HAP-1 (cell line): ENCODE measurements around the gene CTPS2.
"Not testable (repeated sequence)": the region's sequence is repeated elsewhere in the genome, so short reads cannot be mapped to it uniquely, and the experiment has no call there.

Source experiments
- DNase-seq, 2 experiments: peaks; one replicate each; pipeline ENCODE4 v3.0.0-alpha.2; 2016 to 2020; ENCODE audit warnings: low spot score in 2 of 2
- H3K27me3 ChIP-seq: fragments of 250-450 bp; sonication (Bioruptor Pico); 2 replicates; pipeline ENCODE4 v1.5.1; 2020; ENCODE audit warnings: low read depth, mild to moderate bottlenecking, moderate library complexity
- H3K36me3 ChIP-seq: fragments of 250-450 bp; sonication (Bioruptor Pico); replicated peaks from 2 replicates; pipeline ENCODE4 v1.5.1; 2020; ENCODE audit warnings: mild to moderate bottlenecking
- H3K4me1 ChIP-seq: fragments of 250-450 bp; sonication (Bioruptor Pico); 2 replicates; pipeline ENCODE4 v1.5.1; 2020; ENCODE audit warnings: mild to moderate bottlenecking
- H3K4me3 ChIP-seq: fragments of 250-450 bp; sonication (Bioruptor Pico); 2 replicates; pipeline ENCODE4 v1.5.1; 2020; ENCODE audit warnings: mild to moderate bottlenecking, moderate library complexity
- H3K9me3 ChIP-seq: fragments of 250-450 bp; sonication (Bioruptor Pico); 2 replicates; pipeline ENCODE4 v1.5.1; 2020; ENCODE audit warnings: mild to moderate bottlenecking, moderate library complexity
- in situ Hi-C: fragments of 300-500 bp; cut with MboI; formaldehyde crosslinking; loops from 3 replicates; pipeline ENCODE4 v1.14.3; 2020; ENCODE audit warnings: low sequenced_read_pairs, inconsistent platforms, mixed read lengths

The CTPS2 gene

DNA sequence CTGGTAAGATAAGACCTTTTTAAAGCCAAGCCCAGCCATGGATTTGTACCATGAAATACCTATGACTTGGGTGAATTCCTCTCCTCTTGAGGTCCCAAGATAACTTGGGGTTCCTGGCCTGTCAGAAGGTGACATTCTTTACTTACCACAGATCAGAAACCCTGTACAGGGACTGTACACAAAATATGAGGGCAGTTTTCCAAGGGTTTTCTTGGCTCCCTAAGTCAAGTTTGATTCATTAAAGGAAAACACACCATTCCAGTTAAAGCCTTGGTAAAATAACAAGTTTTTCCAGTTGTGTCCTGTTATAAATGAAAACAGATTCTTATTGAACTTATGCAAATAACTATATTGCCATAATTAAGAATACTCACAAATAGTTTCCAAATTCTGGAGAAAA is 15.2 kb upstream of the CTPS2 start:
- no peaks in the 10 kb centered on the region for H3K27me3 ChIP-seq
- no peak for DNase-seq
- H3K36me3 ChIP-seq = no peaks in the 10 kb centered on the region
- in situ Hi-C loops = no loop called here
- peaks cover 6% of the 10 kb centered on the region; the same call in 1 of the 2 replicates for H3K9me3 ChIP-seq
- H3K4me1 ChIP-seq = peaks cover 6% of the 10 kb centered on the region; the same call in 1 of the 2 replicates
- no peak overlapping the region for H3K4me3 ChIP-seq

DNA sequence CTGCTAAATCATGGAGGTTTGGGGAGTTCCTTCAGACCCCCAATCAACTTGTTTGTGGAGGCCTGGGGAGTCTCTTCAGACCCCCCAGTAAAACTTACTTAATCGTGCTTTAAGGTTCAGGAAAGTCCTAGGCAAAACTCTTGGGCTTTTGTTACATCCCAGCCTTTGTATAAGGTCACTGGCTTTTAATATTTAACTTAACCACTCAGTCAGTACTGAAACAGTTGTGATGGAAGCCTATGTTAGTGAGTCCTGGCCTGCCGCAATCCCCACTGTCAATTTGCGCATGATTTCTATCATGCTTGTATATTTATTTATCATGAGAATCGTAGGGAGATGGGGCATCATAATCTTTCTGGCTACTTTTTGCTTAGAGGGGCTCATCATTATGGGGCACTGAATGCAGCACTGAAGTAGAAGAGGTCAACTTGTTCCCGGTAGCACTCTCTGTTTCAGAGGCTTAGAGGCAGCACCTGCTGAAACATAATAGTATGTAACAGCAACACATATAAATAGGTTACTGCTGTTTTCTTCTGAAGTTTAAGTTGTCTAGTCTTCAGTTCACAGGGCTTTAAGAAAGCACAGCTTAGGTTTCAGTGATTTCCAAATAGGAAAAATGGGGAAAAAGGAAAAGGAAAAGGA is 14.0 kb upstream of the CTPS2 start:
- in situ Hi-C loops, H3K36me3 ChIP-seq, H3K27me3 ChIP-seq, H3K4me3 ChIP-seq, H3K4me1 ChIP-seq, H3K9me3 ChIP-seq, DNase-seq: not testable (repeated sequence)

DNA sequence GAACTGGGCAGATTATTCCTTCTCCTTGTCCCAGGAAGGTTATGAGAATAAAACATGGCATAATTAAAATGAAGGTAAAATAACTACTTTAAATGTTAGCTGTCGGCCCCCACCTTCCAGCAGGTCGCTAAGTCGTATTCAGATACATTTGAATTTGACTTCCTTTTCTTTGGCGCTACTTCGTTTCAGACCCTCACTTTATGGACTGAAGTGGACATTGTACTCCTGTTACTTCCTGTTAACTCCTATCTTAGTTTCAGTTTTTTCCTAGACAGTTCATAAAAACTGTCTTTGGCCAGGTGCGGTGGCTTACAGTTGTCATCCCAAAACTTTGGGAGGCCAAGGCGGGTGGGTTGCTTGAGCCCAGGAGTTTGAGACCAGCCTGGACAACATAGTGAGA is 12.6 kb upstream of the CTPS2 start:
- DNase-seq = no peak

DNA sequence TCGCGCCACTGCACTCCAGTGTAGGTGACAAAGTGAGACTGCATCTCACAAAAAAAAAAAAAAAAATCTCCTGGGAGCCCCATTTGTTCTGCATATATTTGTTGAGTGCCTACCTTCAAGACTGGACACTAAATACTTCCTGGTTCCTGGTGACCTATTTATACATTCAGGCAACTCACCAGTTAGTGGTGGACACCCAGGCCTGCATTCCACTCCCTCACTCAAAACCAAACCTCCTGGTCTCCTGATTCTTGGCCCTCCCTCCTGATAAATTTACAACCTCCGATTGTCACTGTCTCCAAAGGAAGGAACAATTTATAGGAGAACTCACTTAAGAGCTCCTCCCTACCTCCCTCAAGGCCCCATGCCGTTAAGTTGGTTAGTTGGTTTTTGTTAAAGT is 10.0 kb upstream of the CTPS2 start:
- no peak for DNase-seq
- Histone ChIP-seq H3K4me1 (peaks cover 10% of the 10 kb centered on the region), H3K4me3 (no peak overlapping the region), H3K27me3 (no peaks in the 10 kb centered on the region), H3K9me3 (no peaks in the 10 kb centered on the region), H3K36me3 (no peaks in the 10 kb centered on the region)
- in situ Hi-C loops = loop anchor here (5.0 kb wide), 1 partner anchor 50 kb away; no protein-coding TSS in a partner anchor

More for the DNA sequence above, 12.6 kb upstream of the CTPS2 start:
- Histone ChIP-seq H3K36me3 (no peaks in the 10 kb centered on the region), H3K4me1 (peaks cover 6% of the 10 kb centered on the region; the same call in 1 of the 2 replicates), H3K27me3 (no peaks in the 10 kb centered on the region), H3K9me3 (peaks cover 6% of the 10 kb centered on the region; the same call in 1 of the 2 replicates), H3K4me3 (no peak overlapping the region)
- in situ Hi-C loops = no loop called here

DNA sequence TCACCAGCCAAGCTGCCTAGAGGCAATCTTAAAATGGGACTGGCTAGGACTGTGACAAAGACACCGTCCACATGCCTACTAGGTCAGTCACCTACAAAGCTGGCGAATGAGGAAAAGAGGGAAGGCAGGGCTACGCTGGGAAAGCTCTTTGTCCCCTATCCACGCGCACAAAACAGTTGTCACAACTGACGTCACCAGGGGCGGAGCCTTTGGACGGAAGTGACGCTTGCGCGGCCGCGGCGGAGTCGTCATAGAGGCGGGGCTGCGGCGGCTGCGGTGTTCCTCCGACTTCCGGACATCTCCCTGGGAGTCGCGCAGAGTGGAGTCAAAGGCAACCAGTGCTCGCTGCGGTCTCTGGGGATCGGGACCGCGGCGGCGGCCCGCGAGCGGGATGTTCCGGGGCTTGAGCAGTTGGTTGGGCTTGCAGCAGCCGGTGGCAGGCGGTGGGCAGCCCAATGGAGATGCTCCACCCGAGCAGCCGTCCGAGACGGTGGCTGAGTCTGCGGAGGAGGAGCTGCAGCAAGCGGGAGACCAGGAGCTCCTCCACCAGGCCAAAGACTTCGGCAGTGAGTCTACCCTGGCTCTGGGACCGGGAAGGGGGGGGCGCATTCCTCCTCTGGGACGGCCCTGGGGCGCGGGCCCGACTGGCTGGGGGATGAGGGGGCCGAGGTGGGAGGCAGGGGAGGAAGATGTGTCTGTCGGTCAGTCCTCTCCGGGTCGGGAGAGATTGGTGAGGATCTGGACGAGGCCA is 7.0 kb upstream of the CTPS2 start, which contains the start of gene SYAP1:
Gene SYAP1, plus strand, starts transcription at position 279 of the 751 bp plus-strand sequence. Its CDS starts 113 bp downstream, at position 392.
- Histone ChIP-seq H3K4me1 (peaks cover 4% of the 10 kb centered on the region), H3K9me3 (no peaks in the 10 kb centered on the region), H3K36me3 (no peaks in the 10 kb centered on the region), H3K4me3 (peak within 1 kb of the TSS; percentile 88), H3K27me3 (no peaks in the 10 kb centered on the region)
- DNase-seq = peak; percentile 97 to 99
- in situ Hi-C loops = loop anchor here (5.0 kb wide), 1 partner anchor 53 kb away; no protein-coding TSS in a partner anchor

DNA sequence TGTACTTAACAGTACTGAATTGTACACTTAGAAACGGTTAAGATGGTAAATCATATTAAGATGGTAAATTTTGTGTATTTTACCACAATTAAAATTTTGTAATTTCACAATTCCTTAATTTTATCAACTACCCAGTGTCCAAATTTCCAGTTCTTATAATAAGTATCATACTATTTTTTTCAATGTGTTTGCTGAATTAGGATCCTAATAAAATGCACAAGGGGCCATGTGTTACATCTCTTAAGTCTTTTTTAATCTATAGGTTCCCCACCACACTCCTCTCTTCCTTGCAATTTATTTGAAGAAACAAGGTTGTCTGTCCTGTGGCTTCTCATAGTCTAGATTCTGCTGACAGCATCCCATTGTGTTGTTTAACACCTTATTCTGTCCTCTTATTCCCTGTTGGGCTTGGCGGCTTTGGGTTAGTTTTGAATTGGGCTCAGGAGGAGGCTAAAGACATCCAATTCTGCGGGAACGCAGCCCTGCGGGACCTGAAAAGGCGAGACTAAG is 6.4 kb upstream of the CTPS2 start:
- in situ Hi-C loops = no loop called here
- Histone ChIP-seq H3K4me3 (peak overlapping the region; percentile 88), H3K27me3 (no peaks in the 10 kb centered on the region), H3K9me3 (no peaks in the 10 kb centered on the region), H3K4me1 (peaks cover 4% of the 10 kb centered on the region), H3K36me3 (no peaks in the 10 kb centered on the region)
- no peak for DNase-seq

DNA sequence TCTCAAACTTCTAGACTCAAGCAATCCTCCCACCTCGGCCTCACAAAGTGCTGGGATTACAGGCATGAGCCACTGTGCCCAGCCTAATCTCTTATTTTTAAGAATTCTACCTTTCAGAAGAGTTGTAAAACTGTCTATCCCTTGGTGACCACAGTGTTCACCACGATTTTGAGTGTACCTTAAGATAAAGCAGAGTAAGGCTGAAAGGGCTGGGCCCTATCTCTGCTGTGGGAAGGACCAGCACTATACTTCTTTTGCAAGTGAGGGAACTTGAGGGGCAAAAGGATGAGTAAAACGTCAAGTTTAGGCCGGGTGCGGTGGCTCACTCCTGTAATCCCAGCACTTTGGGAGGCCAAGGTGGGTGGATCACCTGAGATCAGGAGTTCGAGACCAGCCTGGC is 4.0 kb upstream of the CTPS2 start:
- H3K4me1 ChIP-seq, in situ Hi-C loops, H3K4me3 ChIP-seq, DNase-seq, H3K27me3 ChIP-seq, H3K9me3 ChIP-seq, H3K36me3 ChIP-seq: not testable (repeated sequence)

DNA sequence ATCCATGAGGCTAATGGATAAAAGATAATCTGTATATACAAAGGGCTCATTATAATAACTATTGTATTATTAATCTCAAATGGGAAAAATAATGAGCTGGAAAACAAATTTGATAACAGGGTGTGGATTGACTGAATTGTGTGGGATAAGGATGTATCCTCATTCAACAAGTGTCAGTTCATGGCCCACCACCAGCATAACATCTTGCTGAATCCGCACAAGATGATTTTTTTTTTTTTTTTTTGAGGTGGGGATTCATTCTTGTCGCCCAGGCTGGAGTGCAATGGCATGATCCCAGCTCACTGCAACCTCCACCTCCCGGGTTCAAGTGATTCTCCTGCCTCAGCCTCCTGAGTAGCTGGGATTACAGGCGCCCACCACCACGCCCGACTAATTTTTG is 3.2 kb upstream of the CTPS2 start:
- in situ Hi-C loops, H3K4me1 ChIP-seq, DNase-seq, H3K27me3 ChIP-seq, H3K9me3 ChIP-seq, H3K4me3 ChIP-seq, H3K36me3 ChIP-seq: not testable (repeated sequence)

DNA sequence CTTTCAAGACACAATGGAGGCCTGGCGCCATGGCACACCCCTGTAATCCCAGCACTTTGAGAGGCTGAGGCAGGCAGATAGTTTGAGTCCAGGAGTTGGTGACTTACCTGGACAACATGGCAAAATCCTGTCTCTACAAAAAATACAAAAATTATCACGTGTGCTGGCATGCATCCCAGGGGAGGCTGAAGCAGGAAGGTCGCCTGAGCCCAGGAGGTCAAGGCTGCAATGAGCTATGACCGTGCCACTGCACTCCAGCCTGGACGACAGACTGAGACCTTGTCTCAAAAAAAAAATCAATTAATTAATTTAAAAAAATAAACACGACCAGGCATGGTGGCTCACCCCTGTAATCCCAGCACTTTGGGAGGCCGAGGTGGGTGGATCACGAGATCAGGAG is 2.0 kb upstream of the CTPS2 start:
- no peaks in the 10 kb centered on the region for H3K9me3 ChIP-seq
- in situ Hi-C loops = no loop called here
- no peaks in the 10 kb centered on the region for H3K27me3 ChIP-seq
- no peaks in the 10 kb centered on the region for H3K36me3 ChIP-seq
- H3K4me1 ChIP-seq = peaks cover 6% of the 10 kb centered on the region
- H3K4me3 ChIP-seq = no peak overlapping the region
- DNase-seq = no peak

DNA sequence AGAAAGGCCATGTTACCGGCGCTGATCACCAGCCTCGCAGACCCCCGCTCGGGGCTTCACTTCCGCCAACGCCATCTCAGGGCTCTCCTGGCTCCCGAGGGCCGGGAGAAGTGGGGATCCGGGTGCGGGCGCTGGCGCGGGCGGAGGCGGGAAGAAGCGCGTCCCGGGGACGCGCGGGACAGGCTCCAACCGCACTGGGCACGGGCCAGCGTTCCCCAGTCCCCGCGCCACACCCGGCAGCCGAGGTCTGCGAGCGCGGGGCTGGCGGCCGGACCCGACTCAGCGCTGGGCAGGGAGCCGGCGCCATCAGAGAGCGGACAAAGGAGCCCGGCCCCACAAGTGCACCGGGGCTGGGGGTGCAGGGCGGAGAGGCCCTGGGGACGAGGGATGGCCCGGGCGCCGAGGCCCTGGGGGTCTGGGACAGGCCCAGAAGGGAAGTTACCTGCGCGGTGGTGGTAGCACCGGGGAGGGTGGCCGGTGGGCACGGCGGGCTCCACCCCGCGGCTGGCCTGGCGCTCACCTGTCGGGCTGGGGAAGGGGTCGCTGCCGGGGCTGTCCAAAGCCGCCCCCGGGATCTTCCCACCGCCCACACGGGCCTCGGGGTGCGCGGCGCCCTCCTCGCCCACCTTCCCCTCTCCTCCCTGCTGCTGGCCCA is 449 bp downstream of the CTPS2 start:
- H3K27me3 ChIP-seq = no peaks in the 10 kb centered on the region
- peaks cover 6% of the 10 kb centered on the region for H3K36me3 ChIP-seq
- H3K9me3 ChIP-seq = no peaks in the 10 kb centered on the region
- in situ Hi-C loops = no loop called here
- H3K4me1 ChIP-seq = peaks cover 2% of the 10 kb centered on the region; the same call in 1 of the 2 replicates
- peak overlapping the region; percentile 64 for H3K4me3 ChIP-seq
- peak in 1 of 2 experiments; percentile 46 for DNase-seq

DNA sequence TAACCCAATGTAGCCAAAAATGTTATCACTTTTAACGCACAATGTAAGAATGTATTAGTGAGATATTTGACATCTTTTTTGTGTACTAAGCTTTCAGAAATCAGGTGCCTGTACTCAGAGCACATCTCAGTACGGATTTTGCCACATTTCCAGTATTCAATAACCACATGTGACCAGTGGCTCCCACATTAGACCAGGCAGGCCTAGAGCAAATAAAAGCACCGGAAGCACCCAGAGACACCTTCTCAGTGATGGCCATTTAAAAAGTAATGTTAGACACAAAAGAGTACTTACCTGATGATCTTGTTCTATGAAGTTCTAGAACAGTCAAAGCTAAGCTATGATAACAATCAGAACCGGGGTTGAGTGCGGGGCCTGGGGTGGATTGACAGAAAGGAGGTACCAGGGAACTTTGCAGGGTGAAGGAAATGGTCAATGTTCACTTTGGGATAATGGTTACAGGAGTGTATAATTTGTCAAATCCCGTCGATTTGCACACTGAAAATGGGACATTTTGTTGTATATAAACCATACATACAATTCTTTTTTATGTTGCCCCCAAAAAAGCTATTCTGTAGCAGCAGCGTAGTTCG is 1.2 kb downstream of the CTPS2 start:
- Histone ChIP-seq H3K9me3 (no peaks in the 10 kb centered on the region), H3K36me3 (peaks cover 7% of the 10 kb centered on the region), H3K4me1 (peaks cover 2% of the 10 kb centered on the region; the same call in 1 of the 2 replicates), H3K4me3 (peak overlapping the region; percentile 64), H3K27me3 (no peaks in the 10 kb centered on the region)
- DNase-seq = peak; percentile 4 to 17
- in situ Hi-C loops = no loop called here

DNA sequence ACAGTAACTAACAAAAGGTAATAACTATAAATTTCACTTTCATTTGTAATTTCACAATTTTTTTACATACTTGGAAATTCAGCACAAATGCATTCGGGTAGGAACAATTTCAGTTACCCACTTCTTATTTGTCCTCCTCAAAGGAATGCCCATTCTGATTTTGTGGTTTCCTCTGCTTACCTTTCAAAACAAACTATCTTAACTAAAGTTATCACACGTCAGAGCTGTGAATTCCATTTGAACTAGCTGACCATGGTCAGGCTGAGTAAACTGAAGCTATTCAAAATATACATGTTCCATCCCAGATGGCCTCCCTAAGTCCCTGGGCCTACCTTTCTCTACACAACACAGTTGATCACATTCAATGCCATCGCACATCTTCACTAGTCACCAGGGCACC is 4.5 kb downstream of the CTPS2 start:
- in situ Hi-C loops = no loop called here
- H3K36me3 ChIP-seq = peaks cover 11% of the 10 kb centered on the region
- DNase-seq = no peak
- no peaks in the 10 kb centered on the region for H3K9me3 ChIP-seq
- H3K4me3 ChIP-seq = no peak overlapping the region
- peaks cover 2% of the 10 kb centered on the region; the same call in 1 of the 2 replicates for H3K4me1 ChIP-seq
- H3K27me3 ChIP-seq = no peaks in the 10 kb centered on the region

DNA sequence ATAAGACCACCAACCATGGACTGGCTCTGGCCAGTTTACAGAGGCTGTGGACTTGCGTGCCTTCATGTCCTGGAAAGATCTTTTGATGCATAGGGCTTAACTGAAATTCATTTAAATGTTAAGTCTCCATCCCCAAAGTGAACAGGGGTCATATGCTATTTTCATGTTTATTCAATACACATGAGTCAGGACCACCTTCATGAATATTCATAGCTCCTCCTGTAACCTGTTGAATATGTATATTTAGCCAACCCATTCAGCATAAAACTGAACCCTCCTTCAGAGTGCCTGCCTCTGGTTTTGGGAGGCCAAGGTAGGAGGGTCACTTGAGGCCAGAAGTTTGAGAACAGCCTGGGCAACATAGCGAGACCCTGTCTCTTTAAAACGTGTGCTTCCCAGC is 7.1 kb downstream of the CTPS2 start:
- Histone ChIP-seq H3K36me3 (peaks cover 22% of the 10 kb centered on the region), H3K4me3 (no peak overlapping the region), H3K4me1 (no peaks in the 10 kb centered on the region), H3K27me3 (no peaks in the 10 kb centered on the region), H3K9me3 (no peaks in the 10 kb centered on the region)
- in situ Hi-C loops = no loop called here
- no peak for DNase-seq
